GM21576 (cell line): ENCODE measurements around the gene ASCC1.

Experiments
- ATAC-seq: cut with Tn5 transposase; IDR thresholded peaks from one replicate; pipeline ENCODE4 v1.9.1; 2021; ENCODE audit warnings: mild to moderate bottlenecking, moderate library complexity; ENCODE audit not compliant: unreplicated experiment

The ASCC1 gene

GRCh38 chr10:72086466-72087391, 129.3 kb downstream of the ASCC1 start:
- ATAC-seq, result no peak

DNA sequence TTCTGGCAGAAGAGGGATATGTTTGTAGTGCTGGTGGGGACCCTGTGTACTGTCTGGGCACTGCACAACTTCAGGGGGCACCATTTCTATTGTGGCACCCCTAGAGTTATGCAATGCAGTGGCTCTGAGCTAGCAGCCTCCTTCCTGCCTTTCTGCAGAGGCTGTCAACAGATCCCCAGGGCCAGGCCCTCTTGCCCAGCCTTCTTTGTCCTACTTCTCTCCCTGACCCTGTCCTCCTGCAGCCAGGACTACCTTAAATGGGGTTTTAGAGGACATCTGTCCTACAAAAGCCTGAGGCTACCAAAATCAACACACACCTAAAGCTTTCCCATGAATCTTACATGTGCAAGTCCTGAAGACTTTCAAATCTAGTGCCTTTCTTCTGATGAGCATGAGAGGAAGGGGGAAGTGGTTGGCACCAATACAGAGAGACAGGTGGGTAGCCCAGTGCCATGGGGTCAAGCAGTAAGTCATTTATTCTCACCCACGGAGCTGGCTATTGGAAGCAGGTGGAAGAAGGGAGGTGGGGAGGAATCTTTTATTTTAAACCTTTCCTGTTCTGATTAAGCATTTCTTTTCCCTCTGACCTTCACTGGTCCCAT, 130.1 kb downstream of the ASCC1 start:
- ATAC-seq, result no peak

GRCh38 chr10:72085166-72085565, 130.9 kb downstream of the ASCC1 start:
- ATAC-seq, result no peak

DNA sequence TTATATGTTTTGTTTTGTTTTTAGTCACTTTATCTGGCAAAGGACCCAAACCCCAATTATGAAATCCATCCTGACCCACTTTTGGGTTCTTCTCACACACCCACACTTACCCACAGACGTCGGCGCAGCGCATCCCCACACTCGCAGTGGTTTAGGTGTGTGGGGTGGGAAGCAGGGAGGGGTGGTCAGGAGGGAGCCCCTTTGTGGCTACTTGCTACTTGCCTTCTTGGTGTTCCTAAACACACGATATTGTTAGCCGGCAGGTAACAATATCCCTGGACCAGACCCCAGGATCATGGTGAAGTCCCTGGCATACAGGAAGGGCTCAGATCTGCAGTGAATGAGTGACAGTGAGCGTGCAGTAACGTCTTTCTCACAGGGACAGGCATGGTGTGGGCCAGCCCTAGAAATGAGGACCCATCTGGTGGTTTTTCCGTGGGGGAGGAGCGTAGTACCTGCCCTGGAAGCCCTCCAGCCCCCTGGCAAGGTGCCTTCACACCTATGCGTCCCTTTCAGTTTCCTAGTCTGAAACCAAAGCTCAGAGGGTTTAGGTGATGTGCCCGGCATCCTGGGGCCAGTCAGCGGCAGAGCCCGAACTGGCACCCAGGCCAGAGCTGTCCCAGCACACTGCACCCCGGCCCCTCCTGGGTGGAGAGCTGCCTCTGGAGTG, 132.2 kb downstream of the ASCC1 start:
- ATAC-seq, result no peak

GRCh38 chr10:72082856-72083789, 133.0 kb downstream of the ASCC1 start:
- ATAC-seq, result no peak

GRCh38 chr10:72081772-72082590, 134.1 kb downstream of the ASCC1 start:
- ATAC-seq, result no peak

GRCh38 chr10:72081210-72081609, 134.9 kb downstream of the ASCC1 start:
- ATAC-seq, result no peak

DNA sequence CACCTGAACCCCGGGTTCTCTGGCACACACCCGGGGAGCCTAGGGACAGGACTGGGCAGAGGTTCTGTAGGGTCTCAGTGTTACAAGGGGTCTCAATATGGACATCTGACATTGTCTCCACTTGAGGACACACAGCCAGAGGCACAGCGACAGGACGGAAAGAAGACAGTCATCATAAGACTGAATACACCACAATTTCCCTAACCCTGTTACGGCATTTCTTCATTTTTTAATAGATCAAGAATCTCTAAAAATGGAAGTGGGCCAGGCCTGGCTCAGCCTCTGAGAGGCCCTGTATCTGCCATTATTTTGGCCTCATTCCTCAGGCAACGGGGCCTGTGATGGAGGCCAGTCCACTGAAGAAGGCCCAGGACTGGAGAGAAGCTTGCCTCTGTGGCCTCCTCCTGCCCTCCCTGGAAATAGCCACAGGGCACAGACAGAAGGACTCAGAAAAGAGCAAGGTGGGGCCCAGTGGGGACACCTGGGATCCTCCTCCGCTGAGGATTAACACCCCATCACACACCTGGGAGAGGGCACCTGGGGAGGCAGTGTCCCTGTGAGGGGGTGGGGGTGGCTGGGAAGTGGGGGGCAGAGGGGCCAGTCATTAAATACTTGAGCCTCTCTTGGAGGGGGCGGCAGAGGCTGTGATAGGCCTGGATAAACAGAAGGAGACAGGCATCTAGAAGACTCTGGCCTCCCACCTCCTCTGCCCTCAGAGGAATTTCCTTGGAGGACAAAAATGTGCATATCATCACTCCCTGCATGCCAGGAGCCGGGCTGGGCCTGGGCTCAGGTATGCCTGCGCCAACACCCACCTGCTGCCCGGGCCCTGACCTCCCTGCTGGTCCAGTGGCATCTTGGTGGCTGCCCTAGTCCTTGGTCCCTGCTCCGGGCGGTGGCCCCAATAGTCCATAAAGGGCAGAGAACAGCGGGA, 135.8 kb downstream of the ASCC1 start:
- no peak for ATAC-seq

- no peak for ATAC-seq
These were observed 136.7 kb downstream of the ASCC1 start for GRCh38 chr10:72079356-72079755.

DNA sequence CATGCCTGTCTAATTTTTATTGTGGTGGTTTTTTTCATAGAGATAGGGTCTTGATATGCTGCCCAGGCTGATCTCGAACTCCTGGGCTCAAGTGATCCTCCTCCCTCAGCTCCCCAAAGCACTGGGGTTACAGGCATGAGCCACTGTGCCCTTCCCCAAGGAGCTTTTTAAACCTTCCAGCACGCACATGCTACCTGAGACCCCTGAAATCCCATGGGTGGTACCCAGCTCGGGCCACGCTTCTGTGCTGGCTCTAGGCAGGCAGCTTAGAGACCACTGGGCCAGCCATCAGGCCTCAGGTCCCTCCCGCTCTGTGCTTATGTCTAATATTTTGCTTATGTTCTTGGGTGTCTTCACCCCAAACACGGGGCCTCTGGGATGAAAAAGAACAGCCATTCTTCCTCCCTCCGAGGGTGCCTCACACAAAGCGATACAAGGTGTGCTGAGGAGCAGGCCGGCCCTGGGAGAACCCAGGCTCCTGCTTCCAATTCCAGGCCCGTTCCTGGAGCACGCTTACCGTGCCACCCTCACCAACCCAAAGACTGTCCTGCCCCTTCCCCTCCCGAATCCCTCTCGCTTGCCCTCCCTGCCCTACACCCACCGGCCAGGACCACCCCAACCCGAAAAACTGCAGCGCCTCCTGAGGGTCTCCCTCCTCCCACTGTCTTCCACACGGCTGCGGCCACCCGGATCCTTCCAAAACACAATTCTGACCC, 138.6 kb downstream of the ASCC1 start:
- no peak for ATAC-seq

GRCh38 chr10:72076756-72077155, 139.3 kb downstream of the ASCC1 start:
- no peak for ATAC-seq

DNA sequence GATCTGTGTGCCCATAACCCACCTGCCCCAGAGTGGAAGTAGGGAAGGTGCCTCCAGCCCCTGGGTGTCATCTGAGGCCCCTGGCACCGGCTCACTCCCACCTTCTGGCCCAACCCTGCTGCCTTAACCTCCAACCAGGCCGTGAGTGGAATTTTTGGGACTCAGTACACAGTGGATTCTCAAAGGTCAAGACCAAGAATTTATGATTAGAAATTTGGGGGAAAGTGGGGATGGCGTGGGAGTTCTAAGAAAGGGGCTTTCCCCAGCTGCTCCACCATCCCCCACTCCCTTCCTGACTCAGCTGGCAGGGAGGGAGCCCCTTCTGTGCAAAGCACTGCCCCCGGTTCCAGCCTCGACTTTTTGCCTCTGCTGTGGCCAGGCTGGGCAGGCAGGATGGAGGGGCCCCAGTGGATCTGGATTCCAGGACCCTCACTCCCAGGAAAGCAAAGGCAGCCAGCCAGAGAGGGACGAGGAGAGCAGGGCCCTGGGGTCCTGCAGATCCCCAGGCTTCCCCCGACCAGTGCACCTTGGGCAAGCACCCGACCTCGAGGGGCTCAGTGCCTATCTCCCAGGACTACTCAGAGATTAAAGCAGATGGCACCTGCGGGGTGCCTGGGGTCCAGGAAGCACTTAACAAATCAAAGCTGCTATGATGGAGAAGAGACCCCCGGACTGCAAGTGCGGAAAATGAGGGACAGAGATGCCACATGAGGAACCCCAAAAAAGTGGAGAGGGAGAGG, 140.5 kb downstream of the ASCC1 start:
- ATAC-seq, result no peak

- no peak for ATAC-seq
These were observed 141.3 kb downstream of the ASCC1 start for GRCh38 chr10:72074574-72075375.

GRCh38 chr10:72073708-72074573, 142.1 kb downstream of the ASCC1 start:
- no peak for ATAC-seq

DNA sequence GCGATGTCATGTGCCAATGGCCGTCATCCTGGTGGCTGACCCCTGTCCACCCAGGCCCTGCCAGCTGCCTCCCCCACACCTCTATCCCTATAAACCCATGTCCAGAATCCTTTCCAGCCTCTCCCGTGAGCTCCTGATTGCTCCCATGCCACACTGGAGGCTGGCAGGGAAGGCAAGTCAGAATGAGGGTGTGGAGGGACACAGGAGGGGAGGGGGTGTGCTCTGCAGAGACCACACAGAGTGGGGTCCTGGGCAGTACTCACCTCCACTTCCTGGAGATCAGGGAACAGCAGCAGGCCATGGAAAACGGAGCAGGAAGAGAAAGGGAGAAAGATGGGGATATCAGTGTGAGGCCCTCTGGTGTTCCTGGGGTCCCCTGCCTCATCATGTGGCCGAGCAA, 143.4 kb downstream of the ASCC1 start:
- ATAC-seq, result no peak

DNA sequence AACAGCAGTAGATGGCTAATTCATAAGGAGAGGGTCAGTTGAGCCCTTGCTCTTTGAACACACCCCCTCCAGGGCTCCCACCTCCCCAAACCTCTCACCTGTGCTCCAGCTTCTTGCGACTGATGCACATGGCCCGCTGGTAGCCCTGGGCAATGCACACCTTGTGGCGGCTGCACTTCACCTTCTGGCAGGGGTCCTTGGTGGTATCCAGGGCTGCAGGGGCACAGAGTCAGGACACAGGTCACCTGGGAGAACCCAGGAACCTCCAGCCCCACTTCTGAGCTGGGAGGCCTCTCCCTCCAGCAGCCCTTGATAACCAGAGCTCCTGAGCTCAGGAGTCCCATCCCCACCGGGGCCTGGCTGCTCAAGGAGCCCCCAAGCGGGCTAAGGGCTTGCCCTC, 144.0 kb downstream of the ASCC1 start:
- ATAC-seq, result no peak
